ENCODE data around the gene RAB37. TPM values are rescaled to one million over a fixed set of nuclear protein-coding genes. Genes with fewer than 3 reads are reported as not detected.
A peak's percentile ranks its signal among the peaks of the same experiment; 100 is the strongest.

RAB37 gene
- total RNA-seq, 3 donors from 2014 or later (not counting 1 experiment from before 2014, with no cell fraction given): 150 to 184 (median 169) TPM

DNA sequence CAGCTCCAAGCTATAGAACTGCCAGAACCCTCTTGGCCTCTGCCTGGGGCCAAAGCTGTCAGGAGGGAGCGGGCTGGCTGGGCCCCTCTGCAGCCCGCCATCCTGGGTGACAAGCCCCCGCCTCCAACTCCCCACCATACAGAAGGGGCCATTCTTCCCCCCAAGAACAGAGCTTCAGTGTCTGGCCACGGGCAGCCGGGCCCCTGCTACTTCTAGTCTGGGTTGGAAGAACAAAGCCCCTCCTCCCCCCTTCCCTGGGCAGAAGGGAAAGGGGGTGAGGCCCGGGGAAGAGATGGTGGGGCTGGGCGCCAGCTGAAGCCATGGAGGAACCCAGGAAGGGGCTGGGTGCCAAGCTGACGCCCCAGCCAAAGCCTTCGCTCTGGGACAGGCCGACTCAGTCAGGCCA, 30.1 kb downstream of the RAB37 start:
- H3K36me3 ChIP-seq (ENCODE audit: control insufficient read depth, insufficient read depth, low read length): peaks cover 92% of the 10 kb centered on the region
- H3K4me3 ChIP-seq (ENCODE audit: low read length): no peak overlapping the region
- Mint-ChIP-seq H3K4me1 (peaks cover 27 to 56% of the 10 kb centered on the region in 2 donors), H3K9me3 (no peaks in the 10 kb centered on the region), H3K27ac (peak overlapping the region; percentile 58 to 81), H3K27me3 (ENCODE audit: low read depth in 2 of 2) (no peaks in the 10 kb centered on the region), H3K4me3 (no peak overlapping the region), H3K36me3 (peaks cover 7% of the 10 kb centered on the region)
- intact Hi-C loops (cut with micrococcal nuclease): no loop called here
- WGBS (ENCODE audit: insufficient coverage): 83% methylated on average over 10 of the region's 10 CpGs
- H3K9me3 ChIP-seq (ENCODE audit: control insufficient read depth, insufficient read depth, low read length): no peaks in the 10 kb centered on the region
- no peak overlapping the region for H3K27ac ChIP-seq (ENCODE audit: low read length)
- peaks cover 56% of the 10 kb centered on the region for H3K4me1 ChIP-seq (ENCODE audit: control insufficient read depth, insufficient read depth, low read length)
- TF ChIP-seq CTCF (IDR thresholded peaks at IDR 0.05): no peak
- no peak for DNase-seq
- ATAC-seq: no peak
- H3K27me3 ChIP-seq (ENCODE audit: control insufficient read depth, insufficient read depth, low read length): no peaks in the 10 kb centered on the region

DNA sequence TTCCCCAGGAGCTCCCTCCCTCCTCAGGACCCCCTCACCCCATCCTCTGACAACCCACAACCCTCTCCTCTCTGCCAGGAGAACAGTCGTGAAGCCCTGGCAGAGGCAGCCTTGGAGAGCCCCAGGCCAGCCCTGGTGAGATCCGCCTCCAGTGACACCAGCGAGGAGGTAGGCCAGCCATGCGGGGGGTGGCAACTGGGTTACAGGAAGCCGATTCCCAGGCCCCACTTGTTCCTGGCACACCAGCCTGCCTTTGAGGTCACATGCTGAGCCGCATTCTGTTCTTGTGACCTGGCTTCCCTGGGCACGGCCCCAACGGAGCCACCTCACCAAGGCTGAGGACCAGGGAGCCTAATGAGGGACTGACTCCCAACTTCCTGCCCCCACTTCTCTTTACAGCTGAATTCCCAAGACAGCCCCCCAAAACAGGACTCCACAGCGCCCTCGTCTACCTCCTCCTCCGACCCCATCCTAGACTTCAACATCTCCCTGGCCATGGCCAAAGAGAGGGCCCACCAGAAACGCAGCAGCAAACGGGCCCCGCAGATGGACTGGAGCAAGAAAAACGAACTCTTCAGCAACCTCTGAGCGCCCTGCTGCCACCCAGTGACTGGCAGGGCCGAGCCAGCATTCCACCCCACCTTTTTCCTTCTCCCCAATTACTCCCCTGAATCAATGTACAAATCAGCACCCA, 31.2 kb downstream of the RAB37 start:
- ATAC-seq (no peak), DNase-seq (no peak)
- Histone ChIP-seq H3K27ac (ENCODE audit: low read length) (no peak overlapping the region), H3K36me3 (ENCODE audit: control insufficient read depth, insufficient read depth, low read length) (peaks cover 95% of the 10 kb centered on the region), H3K4me3 (ENCODE audit: low read length) (no peak overlapping the region), H3K9me3 (ENCODE audit: control insufficient read depth, insufficient read depth, low read length) (no peaks in the 10 kb centered on the region), H3K27me3 (ENCODE audit: control insufficient read depth, insufficient read depth, low read length) (no peaks in the 10 kb centered on the region), H3K4me1 (ENCODE audit: control insufficient read depth, insufficient read depth, low read length) (peaks cover 46% of the 10 kb centered on the region)
- WGBS (ENCODE audit: insufficient coverage): 81% methylated on average over 17 of the region's 17 CpGs
- H3K9me3 Mint-ChIP-seq: no peaks in the 10 kb centered on the region
- no peaks in the 10 kb centered on the region for H3K27me3 Mint-ChIP-seq (ENCODE audit: low read depth in 2 of 2)
- intact Hi-C loops (cut with micrococcal nuclease): no loop called here
- H3K27ac Mint-ChIP-seq: peak overlapping the region; percentile 81 to 84
- H3K36me3 Mint-ChIP-seq: peaks cover 7% of the 10 kb centered on the region
- TF ChIP-seq CTCF (IDR thresholded peaks at IDR 0.05): no peak
- no peak overlapping the region for H3K4me3 Mint-ChIP-seq
- peaks cover 24 to 53% of the 10 kb centered on the region in 2 donors for H3K4me1 Mint-ChIP-seq

DNA sequence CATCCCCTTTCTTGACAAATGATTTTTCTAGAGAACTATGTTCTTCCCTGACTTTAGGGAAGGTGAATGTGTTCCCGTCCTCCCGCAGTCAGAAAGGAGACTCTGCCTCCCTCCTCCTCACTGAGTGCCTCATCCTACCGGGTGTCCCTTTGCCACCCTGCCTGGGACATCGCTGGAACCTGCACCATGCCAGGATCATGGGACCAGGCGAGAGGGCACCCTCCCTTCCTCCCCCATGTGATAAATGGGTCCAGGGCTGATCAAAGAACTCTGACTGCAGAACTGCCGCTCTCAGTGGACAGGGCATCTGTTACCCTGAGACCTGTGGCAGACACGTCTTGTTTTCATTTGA, 31.7 kb downstream of the RAB37 start:
- H3K9me3 Mint-ChIP-seq: no peaks in the 10 kb centered on the region
- no peak for TF ChIP-seq CTCF (IDR thresholded peaks at IDR 0.05)
- DNase-seq (no peak), ATAC-seq (no peak)
- peaks cover 92% of the 10 kb centered on the region for H3K36me3 ChIP-seq (ENCODE audit: control insufficient read depth, insufficient read depth, low read length)
- H3K27me3 Mint-ChIP-seq (ENCODE audit: low read depth in 2 of 2): no peaks in the 10 kb centered on the region
- H3K4me3 Mint-ChIP-seq: no peak overlapping the region
- H3K27ac Mint-ChIP-seq: peak overlapping the region; percentile 81 to 84
- no peak overlapping the region for H3K4me3 ChIP-seq (ENCODE audit: low read length)
- peaks cover 40% of the 10 kb centered on the region for H3K4me1 ChIP-seq (ENCODE audit: control insufficient read depth, insufficient read depth, low read length)
- H3K36me3 Mint-ChIP-seq: peaks cover 7% of the 10 kb centered on the region
- 92% methylated on average over 7 of the region's 7 CpGs for WGBS (ENCODE audit: insufficient coverage)
- no peak overlapping the region for H3K27ac ChIP-seq (ENCODE audit: low read length)
- no peaks in the 10 kb centered on the region for H3K9me3 ChIP-seq (ENCODE audit: control insufficient read depth, insufficient read depth, low read length)
- no peaks in the 10 kb centered on the region for H3K27me3 ChIP-seq (ENCODE audit: control insufficient read depth, insufficient read depth, low read length)
- peaks cover 23 to 53% of the 10 kb centered on the region in 2 donors for H3K4me1 Mint-ChIP-seq
- intact Hi-C loops (cut with micrococcal nuclease): no loop called here

All from natural killer cell (primary cell).